Dermis blood vessel endothelial cell (primary cell): ENCODE data around the gene CD8A. TPM values are rescaled to one million over a fixed set of nuclear protein-coding genes. Genes with fewer than 3 reads are reported as not detected.

ENCODE experiments used
- DNase-seq: peaks from one replicate; pipeline ENCODE4 v3.0.0; 2010
- total RNA-seq: library from RNA; depleted of rRNA; stranded (reverse); fragments of >200 nt; gene quantifications from 2 replicates; pipeline ENCODE4 v1.2.3, GENCODE V29; 2014

Gene CD8A
- total RNA-seq, 1 donor from 2014 or later, result not detected

- DNase-seq, result peak; percentile 86
Observed at GRCh38 chr2:86808315-86809161, 17.8 kb upstream of the CD8A start.

GRCh38 chr2:86807468-86808275 is 17.0 kb upstream of the CD8A start:
- DNase-seq, result peak; percentile 37

GRCh38 chr2:86807133-86807467 is 16.4 kb upstream of the CD8A start:
- no peak for DNase-seq

GRCh38 chr2:86806059-86806857 is 15.5 kb upstream of the CD8A start:
- DNase-seq, result no peak

DNA sequence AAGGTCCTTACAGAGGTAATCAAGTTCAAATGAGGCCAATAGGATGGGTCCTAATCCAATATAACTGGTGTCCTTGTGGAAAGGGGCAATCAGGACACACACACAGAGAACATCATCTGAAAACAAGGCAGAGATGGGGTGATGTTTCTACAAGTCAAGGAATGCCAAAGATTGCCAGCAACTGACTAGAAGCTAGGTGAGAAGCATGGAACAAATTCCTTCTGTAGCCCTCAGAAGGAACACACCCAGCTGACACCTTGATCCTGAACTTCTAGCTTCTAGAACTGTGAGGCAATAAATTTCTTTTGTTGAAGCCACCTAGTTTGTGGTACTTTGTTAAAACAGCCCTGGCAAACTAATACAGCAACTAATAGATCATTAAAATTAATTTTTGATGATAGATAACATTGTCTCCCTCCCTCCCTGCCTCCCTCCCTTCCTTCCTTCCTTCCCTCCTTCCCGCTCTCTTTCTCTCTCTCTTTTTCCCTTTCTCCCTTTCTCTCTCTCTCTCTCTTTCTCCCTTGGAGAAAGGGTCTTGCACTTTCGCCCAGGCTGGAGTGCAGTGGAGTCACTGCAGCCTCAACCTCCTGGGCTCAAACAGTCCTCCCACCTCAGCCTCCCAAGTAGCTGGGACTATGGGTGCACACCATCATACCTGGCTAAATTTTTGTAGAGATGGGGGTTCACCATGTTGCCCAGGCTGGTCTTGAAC is 10.3 kb upstream of the CD8A start:
- DNase-seq, result no peak

GRCh38 chr2:86794861-86795260 is 4.1 kb upstream of the CD8A start:
- no peak for DNase-seq

- no peak for DNase-seq
Observed at GRCh38 chr2:86793752-86794151, 3.0 kb upstream of the CD8A start.

DNA sequence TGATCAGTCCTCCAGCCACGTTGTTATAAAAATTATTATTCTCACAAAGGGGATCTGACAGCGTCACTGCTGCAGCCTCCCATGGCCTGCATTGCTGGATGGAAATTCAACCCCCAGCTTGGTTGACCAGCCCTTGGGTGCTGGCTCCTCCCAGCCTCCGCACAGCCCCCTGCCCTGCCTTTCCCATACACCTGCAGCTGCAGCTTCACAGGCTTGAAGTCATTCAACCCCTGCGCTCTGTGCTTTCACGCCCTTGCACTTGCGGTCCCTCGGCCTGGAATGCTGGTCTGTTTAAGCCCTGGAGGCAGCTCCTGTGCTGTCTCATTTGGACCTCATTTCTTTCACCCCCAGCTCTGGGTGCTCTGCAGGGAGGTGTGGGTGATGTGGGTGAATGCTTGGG is 860 bp upstream of the CD8A start:
- DNase-seq, result no peak

GRCh38 chr2:86790134-86790675 is 508 bp downstream of the CD8A start:
- DNase-seq, result peak; percentile 7

DNA sequence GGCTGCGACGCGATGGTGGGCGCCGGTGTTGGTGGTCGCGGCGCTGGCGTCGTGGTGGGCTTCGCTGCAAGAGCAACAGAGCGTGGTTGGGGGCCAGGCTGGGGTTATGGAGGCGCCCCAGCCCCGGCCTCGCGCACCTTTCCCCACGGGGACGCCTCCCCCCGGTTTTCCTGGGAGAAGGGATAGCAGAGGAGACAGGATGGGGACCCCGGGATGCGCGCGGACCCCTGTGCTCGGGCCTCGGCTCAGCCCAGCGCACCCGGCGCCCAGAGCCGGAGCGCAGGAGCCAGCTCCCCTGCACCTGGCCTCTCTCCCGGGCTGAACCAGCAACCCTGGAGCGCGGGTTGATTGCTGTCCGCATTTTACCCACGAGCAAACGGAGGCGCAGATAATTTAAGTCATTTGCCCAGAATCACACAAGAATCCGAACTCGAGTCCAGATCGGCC is 1.0 kb downstream of the CD8A start:
- no peak for DNase-seq

GRCh38 chr2:86788881-86789686 is 1.6 kb downstream of the CD8A start:
- no peak for DNase-seq

DNA sequence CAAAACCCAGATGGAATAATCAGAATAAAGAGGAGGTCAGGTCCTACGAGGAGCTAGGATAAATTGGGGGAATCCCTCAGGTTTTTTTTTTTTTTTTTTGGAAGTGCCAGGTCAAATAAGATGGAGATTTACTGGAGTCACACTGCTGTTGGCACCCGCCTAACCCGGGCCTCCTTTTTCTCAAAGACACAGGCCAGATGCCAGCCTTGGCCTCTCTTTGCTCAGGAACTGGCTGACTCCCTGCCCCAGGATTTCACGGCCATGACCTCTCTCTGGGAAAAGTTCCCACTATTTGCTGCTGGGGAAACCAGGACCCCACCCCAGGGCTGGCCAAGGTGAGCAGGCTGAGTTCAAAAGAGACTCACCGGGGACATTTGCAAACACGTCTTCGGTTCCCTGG is 2.5 kb downstream of the CD8A start:
- no peak for DNase-seq

GRCh38 chr2:86787736-86788135 is 3.0 kb downstream of the CD8A start:
- no peak for DNase-seq

DNA sequence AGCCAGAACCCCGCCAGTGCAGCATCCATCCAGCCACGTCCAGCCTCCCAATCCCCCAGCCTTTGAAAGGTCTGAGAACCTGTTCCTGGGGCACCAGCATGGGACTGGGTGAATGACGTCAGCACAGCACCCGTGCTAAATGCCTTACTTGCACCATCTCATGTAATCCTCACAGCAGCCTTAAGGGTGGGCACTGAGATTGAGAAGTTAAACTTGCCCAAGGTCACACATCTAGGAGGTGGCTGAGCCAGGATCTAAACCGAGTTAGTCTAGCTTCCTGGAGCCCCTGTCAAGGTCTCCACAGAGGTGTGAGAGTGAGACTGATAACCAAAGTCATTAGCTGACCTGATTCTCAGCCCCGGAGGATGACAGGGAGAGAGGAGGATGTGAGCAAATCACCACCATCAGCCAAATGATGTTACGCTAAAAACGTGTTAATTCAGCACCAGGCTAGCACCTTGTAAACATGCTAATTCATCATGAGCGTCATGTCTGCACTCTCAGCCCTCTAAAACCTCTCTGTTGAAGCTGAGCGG is 4.6 kb downstream of the CD8A start:
- no peak for DNase-seq

DNA sequence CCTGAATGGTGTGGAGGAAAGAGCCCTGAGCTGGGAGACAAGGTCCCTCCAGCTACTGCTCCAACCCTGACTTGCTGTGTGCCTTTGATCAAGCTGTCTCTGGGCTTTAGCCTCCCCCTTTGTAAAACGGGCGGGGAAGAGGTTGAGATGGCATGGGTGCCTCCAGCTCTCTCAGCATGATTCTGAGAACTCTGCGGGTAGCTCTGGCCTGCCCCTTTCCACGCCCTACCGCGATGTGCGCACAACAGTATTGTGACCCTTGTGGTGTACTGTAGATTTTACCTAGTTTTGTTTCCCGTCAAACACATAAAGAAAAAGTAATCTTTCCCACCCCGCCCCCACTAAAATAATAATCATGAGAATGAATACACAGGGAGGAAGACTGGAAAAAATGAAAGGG is 5.3 kb downstream of the CD8A start:
- DNase-seq, result no peak

DNA sequence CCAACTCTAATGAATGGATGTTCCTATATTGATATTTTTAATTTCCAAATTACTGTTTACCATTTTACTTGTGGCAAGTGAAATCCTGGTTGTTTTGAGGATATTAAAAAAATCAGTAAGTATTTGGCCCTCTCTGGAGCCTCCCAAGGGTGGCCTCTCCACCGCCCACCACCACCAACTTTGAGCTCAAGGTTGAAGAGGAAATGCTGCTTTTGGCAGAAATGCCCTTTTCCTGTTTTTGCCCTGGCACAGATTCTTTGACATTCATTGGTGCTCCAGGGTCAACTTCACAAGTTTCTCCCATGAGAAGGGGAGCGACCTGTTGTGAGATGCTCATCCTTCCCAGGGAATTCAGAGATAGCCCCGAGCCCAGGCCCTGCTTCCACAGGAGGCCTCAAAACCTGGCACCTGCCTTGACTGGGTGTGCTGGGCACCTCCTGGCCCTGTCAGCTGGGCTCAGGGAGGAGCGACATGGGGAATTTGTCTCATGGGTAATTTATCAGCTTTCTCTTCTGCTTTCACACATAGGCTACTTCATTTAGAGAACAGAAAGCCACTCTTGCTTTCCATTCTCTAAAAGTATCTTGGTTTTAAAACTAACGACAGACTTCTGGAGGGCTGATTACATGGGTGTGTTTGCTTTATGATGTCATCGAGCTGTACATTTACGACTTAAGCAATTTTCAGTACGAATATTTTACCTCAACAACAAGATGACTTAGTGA is 6.9 kb downstream of the CD8A start:
- DNase-seq, result no peak

GRCh38 chr2:86782748-86783147 is 8.0 kb downstream of the CD8A start:
- no peak for DNase-seq

GRCh38 chr2:86781363-86781762 is 9.3 kb downstream of the CD8A start:
- no peak for DNase-seq

DNA sequence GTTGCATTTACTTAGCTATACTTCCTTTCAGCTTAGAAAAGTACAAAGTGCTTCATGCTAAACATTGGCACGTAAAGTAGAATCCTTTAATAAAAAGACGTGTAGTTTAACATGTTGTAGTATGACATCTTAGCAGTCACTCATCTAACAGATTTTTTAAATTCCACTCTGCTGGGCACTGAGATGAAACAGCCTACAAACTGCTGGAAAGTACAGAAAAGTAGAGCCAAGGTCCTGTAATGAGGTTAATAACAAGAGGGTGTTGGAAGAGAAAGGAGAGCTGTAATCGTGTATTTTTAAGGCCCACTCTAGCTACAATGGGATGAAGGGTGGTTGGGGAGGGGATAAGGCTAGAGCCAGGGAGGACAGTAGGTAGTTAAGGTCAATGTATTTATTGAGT is 10.7 kb downstream of the CD8A start:
- no peak for DNase-seq

- DNase-seq, result no peak
Observed at GRCh38 chr2:86778957-86779356, 11.8 kb downstream of the CD8A start.
